ENCODE measurements around the gene STT3B.

GRCh38 chr3:31498791-31499190, 33.9 kb upstream of the STT3B start:
- TF ChIP-seq, protein P1, sequence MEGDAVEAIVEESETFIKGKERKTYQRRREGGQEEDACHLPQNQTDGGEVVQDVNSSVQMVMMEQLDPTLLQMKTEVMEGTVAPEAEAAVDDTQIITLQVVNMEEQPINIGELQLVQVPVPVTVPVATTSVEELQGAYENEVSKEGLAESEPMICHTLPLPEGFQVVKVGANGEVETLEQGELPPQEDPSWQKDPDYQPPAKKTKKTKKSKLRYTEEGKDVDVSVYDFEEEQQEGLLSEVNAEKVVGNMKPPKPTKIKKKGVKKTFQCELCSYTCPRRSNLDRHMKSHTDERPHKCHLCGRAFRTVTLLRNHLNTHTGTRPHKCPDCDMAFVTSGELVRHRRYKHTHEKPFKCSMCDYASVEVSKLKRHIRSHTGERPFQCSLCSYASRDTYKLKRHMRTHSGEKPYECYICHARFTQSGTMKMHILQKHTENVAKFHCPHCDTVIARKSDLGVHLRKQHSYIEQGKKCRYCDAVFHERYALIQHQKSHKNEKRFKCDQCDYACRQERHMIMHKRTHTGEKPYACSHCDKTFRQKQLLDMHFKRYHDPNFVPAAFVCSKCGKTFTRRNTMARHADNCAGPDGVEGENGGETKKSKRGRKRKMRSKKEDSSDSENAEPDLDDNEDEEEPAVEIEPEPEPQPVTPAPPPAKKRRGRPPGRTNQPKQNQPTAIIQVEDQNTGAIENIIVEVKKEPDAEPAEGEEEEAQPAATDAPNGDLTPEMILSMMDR (IDR thresholded peaks at IDR 0.05), result no peak
- TF ChIP-seq POLR2A (IDR thresholded peaks at IDR 0.05) (no peak), POLR2AphosphoS5 (IDR thresholded peaks at IDR 0.05) (no peak), EP300 (IDR thresholded peaks at IDR 0.05) (no peak)
